Mononuclear cell (primary cell): ENCODE measurements around the gene UBR2. TPM values are rescaled to one million over a fixed set of nuclear protein-coding genes. Genes with fewer than 3 reads are reported as not detected.

Experiments used
- H3K27me3 ChIP-seq: 2 replicates; pipeline ENCODE4 v1.6.0; 2011; ENCODE audit warnings: low read length, control low read depth; ENCODE audit not compliant: insufficient read depth
- H3K4me1 ChIP-seq: 2 replicates; pipeline ENCODE4 v1.5.1; 2011; ENCODE audit warnings: mild to moderate bottlenecking, low read length, control low read depth; ENCODE audit not compliant: insufficient read depth
- H3K4me3 ChIP-seq: 2 replicates; pipeline ENCODE4 v1.5.1; 2011; ENCODE audit warnings: mild to moderate bottlenecking, low read length, moderate library complexity
- H3K9me3 ChIP-seq: 2 replicates; pipeline ENCODE4 v1.5.1; 2011; ENCODE audit warnings: low read depth, mild to moderate bottlenecking, control low read depth, low read length
- total RNA-seq: library from RNA; depleted of rRNA; stranded (reverse); fragments of >200 nt; gene quantifications from one replicate; pipeline ENCODE4 v1.2.3, GENCODE V29; 2012

UBR2 gene
- total RNA-seq, result 25.2 TPM

DNA sequence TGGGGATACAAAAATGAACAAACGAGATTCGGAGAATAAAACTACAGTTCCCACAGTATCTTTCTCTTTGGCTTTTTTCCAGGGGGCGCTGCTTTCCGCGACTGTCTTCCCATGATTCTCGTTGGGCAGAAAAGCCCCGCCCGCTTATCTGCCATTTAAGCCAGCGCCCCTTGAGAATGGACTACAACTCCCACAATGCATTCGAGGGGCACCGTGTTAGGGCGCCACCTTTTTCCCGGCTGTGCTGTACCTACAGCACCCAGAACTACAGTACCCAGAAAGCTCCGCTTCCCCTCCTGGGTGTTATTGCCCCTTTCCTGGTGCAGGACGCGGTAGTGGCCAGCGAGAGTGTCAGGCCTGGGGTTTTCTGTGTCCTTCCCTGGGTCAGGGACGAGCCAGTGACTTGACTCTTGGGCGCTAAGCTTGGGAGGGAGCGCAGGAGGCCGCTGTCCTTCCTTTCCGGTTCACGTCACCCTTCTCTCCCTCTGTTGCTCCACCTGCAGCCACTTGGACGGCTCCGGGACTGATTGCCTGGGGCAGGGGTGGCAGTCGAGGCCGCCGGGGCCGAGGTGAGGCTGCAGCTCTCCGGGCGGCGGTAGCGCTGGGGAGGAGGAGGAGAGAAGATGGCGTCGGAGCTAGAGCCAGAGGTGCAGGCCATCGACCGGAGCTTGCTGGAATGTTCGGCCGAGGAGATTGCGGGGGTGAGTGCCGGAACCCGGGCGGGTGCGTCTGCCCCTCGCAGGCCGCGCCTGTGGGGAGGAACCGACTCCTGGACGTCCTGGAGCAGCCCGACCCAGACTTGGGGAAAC is at the start of gene UBR2:
Gene UBR2, plus strand, starts transcription at position 333 of the 809 bp plus-strand sequence. Its CDS starts 291 bp downstream, at position 624.
- H3K4me3 ChIP-seq, result peak within 1 kb of the TSS; percentile 98
- peaks cover 41% of the 10 kb centered on the region for H3K4me1 ChIP-seq
- no peaks in the 10 kb centered on the region for H3K9me3 ChIP-seq
- no peaks in the 10 kb centered on the region for H3K27me3 ChIP-seq

GRCh38 chr6:42514745-42515144 is 49.1 kb upstream of the UBR2 start:
- Histone ChIP-seq H3K4me3 (no peak overlapping the region), H3K27me3 (no peaks in the 10 kb centered on the region), H3K4me1 (peaks cover 18% of the 10 kb centered on the region), H3K9me3 (no peaks in the 10 kb centered on the region)

DNA sequence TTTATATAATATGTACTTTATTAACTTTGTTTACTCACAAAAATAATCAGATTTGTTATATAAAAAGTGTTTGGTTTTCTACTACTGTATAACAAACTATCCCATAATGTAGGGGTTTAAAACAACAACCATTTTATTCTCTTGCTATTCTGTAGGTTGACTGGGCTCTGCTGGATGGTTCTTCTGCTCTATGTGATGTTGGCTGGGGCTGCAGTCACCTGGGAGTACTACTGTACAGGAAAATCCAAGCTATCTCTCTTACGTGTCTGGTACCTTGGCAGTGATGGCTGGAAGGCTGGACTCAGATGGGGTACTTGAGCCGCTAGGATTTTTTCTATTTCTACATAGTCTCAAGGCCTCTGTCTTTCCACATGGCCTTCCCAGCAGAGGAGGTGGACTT is 44.0 kb upstream of the UBR2 start:
- Histone ChIP-seq H3K9me3 (no peaks in the 10 kb centered on the region), H3K4me3 (no peak overlapping the region), H3K4me1 (peaks cover 12% of the 10 kb centered on the region), H3K27me3 (no peaks in the 10 kb centered on the region)

DNA sequence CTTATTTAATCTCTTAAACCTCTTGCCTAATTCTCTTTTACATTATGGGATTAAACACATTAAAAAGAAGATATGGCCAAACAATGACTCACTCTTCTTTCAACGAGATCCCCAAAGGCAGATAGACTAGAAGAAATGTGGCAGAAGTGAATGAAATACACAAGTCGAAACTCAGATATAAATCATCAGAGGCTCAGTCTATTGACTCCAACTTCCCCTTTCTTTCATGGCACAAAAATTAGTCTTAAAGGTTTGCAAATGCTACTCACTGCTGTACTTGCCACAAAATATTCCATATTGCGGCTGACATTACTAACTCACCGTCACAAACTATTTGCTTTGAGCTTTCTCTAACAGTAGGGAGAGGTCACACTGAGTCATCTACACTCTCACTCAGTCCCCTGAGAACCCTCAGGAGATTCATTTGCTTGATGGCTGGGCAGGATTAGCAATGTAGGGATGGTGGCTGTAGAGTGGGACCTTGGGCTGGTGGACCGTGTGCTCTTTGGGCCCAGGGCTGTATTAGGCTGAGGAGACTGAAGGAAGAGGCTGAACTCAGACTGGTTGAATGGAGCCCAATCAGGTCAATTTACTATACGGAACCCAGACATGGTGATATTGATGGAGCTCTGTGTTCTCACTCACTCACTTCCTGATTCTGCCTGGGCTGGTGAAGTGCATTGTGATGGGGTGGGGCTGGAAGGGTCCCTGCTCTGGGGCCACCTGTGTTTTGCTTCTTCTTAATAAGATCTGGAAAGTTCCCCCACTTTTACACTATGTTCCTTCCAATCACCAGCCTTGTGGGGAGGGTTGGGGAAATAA is 42.8 kb upstream of the UBR2 start:
- Histone ChIP-seq H3K9me3 (no peaks in the 10 kb centered on the region), H3K4me3 (no peak overlapping the region), H3K27me3 (no peaks in the 10 kb centered on the region), H3K4me1 (peaks cover 7% of the 10 kb centered on the region)

DNA sequence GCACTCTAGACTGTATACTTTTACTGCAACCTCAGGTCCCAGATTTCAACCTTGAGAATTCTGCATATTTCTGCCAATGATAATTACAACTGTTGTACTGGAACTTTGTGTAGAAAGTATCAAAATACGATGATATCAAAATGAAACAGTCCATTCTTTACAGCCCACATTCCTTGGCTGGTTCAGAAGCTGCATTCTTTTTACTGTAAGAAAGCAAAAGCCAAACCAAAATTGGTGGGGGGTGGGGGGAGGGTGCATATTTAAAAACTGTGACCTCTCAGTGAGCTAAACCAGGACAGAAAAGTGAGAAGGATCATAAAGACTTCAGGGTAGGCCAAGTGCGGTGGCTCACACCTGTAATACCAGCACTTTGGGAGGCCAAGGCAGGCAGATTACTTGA is 41.8 kb upstream of the UBR2 start:
- Histone ChIP-seq H3K27me3 (no peaks in the 10 kb centered on the region), H3K4me3 (no peak overlapping the region), H3K9me3 (no peaks in the 10 kb centered on the region), H3K4me1 (peaks cover 7% of the 10 kb centered on the region)

DNA sequence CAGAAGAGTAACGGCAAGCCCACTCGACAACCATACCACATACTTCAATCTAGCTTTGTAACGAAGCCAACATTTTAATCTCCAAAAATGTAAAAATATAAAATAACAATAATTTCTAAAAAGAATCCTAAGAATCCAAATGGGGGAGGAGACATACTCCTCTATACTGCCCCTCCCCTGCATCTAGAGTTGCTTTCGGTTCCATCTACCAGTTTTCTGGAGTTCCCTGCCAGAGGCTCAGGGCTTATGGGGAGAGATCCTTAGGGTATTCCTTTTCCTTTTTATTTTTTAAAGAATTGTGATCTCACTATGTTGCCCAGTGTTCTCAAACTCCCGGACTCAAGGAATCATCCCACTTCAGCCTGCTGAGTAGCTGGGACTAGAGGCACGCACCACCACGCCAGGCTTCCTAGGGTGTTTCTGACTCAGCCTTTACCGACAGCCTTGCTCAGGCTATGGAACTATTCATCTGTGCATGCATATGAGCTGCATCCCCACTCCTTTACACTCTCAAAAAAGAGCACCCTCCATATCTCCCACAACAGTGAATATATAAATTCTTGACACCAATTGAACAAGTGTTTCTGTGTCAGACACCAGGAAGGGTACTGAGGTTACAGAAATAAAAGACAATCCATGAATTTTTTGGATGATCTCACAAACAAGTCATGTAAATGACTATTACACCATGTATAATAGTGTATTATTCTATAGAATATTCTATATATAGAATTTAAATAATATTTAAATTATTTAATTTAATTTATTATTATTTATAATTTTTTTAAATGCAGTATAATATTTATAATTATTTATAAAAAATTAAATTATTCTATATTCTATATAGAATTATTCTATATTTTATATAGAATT is 40.7 kb upstream of the UBR2 start:
- Histone ChIP-seq H3K9me3 (no peaks in the 10 kb centered on the region), H3K4me1 (peaks cover 7% of the 10 kb centered on the region), H3K27me3 (no peaks in the 10 kb centered on the region), H3K4me3 (no peak overlapping the region)

DNA sequence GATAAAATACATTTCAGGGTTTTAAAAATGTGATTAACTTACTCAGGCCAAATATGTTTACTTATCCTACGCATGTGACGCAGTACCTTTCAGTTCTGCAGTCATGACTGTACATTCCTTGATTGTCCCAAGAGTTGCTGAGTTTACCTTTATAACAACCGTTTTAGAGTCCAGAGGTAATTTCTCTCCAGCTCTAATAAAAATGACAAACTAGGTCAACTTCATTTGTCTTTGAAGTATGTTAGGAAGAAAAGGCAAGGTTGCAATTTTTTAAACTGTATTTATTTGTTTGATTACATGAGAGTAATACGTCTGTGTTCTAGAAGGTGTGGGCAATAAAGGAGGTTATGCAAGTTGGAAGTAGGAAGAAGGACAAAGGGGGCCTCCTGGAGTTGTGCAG is 38.6 kb upstream of the UBR2 start:
- Histone ChIP-seq H3K4me3 (no peak overlapping the region), H3K9me3 (no peaks in the 10 kb centered on the region), H3K4me1 (peaks cover 9% of the 10 kb centered on the region), H3K27me3 (no peaks in the 10 kb centered on the region)

- H3K4me3 ChIP-seq, result no peak overlapping the region
- H3K4me1 ChIP-seq, result peaks cover 9% of the 10 kb centered on the region
- H3K9me3 ChIP-seq, result no peaks in the 10 kb centered on the region
- H3K27me3 ChIP-seq, result no peaks in the 10 kb centered on the region
These were observed 37.2 kb upstream of the UBR2 start for GRCh38 chr6:42526616-42527015.

DNA sequence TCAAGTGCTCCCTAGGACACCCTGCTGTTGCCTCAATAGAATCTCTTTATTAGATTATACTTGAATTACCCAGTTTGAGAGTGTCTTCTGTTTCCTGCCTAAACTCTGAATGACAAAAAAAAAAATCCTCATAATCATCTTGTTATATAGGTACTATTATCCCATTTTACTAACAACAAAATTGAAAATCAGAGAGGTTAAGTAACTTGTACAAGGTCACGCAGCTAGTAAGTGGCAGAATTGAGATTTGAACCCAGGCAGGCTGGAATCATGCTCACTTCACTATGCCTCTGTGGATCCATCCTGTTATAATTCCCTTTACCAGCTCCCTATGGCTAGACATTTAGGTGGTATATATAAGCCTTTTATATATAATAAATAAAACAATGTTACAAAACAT is 36.6 kb upstream of the UBR2 start:
- no peaks in the 10 kb centered on the region for H3K27me3 ChIP-seq
- no peaks in the 10 kb centered on the region for H3K9me3 ChIP-seq
- H3K4me3 ChIP-seq, result no peak overlapping the region
- H3K4me1 ChIP-seq, result peaks cover 9% of the 10 kb centered on the region

GRCh38 chr6:42530296-42530695 is 33.5 kb upstream of the UBR2 start:
- Histone ChIP-seq H3K4me1 (peaks cover 17% of the 10 kb centered on the region), H3K4me3 (no peak overlapping the region), H3K27me3 (no peaks in the 10 kb centered on the region), H3K9me3 (no peaks in the 10 kb centered on the region)

GRCh38 chr6:42530751-42531150 is 33.1 kb upstream of the UBR2 start:
- Histone ChIP-seq H3K4me1 (peaks cover 17% of the 10 kb centered on the region), H3K4me3 (no peak overlapping the region), H3K27me3 (no peaks in the 10 kb centered on the region), H3K9me3 (no peaks in the 10 kb centered on the region)

DNA sequence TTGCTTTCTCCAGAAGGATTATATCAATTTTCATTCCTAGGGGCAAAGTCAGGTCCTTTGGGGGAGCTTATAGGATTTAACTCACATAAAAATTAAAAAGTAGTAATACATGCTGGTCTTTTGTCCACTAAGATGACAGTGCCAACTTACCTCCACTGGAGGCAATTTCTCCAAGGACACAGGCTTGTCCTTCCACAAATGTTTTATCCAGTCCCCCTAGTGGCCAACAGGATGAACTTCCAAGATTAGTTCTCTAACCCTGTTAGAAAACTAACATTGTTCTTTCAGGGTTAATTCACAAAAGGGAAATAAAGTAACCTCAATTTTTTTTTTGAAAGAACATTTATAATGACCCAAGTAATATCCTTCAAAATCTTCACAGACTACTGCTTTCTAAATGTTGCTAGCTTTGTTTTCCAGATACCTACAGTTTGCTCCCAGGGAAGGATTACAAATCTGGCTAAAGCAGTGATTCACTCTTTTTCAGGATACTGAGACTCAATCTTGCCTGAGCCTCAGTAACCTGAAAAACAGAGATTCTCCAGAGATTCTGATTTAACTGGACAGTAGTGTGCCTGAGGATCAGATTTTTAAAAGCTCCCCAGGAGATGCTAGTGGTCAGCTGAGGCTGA is 31.7 kb upstream of the UBR2 start:
- Histone ChIP-seq H3K27me3 (no peaks in the 10 kb centered on the region), H3K9me3 (no peaks in the 10 kb centered on the region), H3K4me3 (no peak overlapping the region), H3K4me1 (peaks cover 20% of the 10 kb centered on the region)

- no peaks in the 10 kb centered on the region for H3K27me3 ChIP-seq
- no peak overlapping the region for H3K4me3 ChIP-seq
- H3K4me1 ChIP-seq, result peaks cover 28% of the 10 kb centered on the region
- no peaks in the 10 kb centered on the region for H3K9me3 ChIP-seq
These were observed 30.0 kb upstream of the UBR2 start for GRCh38 chr6:42533794-42534193.

GRCh38 chr6:42537536-42537935 is 26.3 kb upstream of the UBR2 start:
- Histone ChIP-seq H3K4me1 (peaks cover 15% of the 10 kb centered on the region), H3K27me3 (no peaks in the 10 kb centered on the region)

More at GRCh38 chr6:42537536-42537935, 26.3 kb upstream of the UBR2 start:
- H3K4me3 ChIP-seq, result no peak overlapping the region
- no peaks in the 10 kb centered on the region for H3K9me3 ChIP-seq
